ENCODE measurements around the gene TFAP2C.
"Not testable (repeated sequence)": the region's sequence is repeated elsewhere in the genome, so short reads cannot be mapped to it uniquely, and the experiment has no call there.

Gene TFAP2C

GRCh38 chr20:56604673-56605072 is 24.4 kb upstream of the TFAP2C start:
- H3K4me3 ChIP-seq (ENCODE audit: low read length) = no peak overlapping the region
- no peak overlapping the region for H2AFZ ChIP-seq (ENCODE audit: low read depth, low read length)
- no peaks in the 10 kb centered on the region for H3K9me3 ChIP-seq (ENCODE audit: low read length)
- H3K4me1 ChIP-seq (ENCODE audit: insufficient read depth, low read length) = no peaks in the 10 kb centered on the region
- H3K27me3 ChIP-seq (ENCODE audit: insufficient read depth, low read length) = peaks cover 2% of the 10 kb centered on the region
- H3K36me3 ChIP-seq (ENCODE audit: insufficient read depth, low read length) = no peaks in the 10 kb centered on the region

- H3K36me3 ChIP-seq (ENCODE audit: insufficient read depth, low read length) = no peaks in the 10 kb centered on the region
- H3K27me3 ChIP-seq (ENCODE audit: insufficient read depth, low read length) = peaks cover 5% of the 10 kb centered on the region
- H2AFZ ChIP-seq (ENCODE audit: low read depth, low read length) = no peak overlapping the region
- H3K9me3 ChIP-seq (ENCODE audit: low read length) = no peaks in the 10 kb centered on the region
- H3K4me3 ChIP-seq (ENCODE audit: low read length) = no peak overlapping the region
- H3K4me1 ChIP-seq (ENCODE audit: insufficient read depth, low read length) = no peaks in the 10 kb centered on the region
Measured at GRCh38 chr20:56605261-56605996, 23.7 kb upstream of the TFAP2C start.

- Histone ChIP-seq H2AFZ (ENCODE audit: low read depth, low read length) (no peak overlapping the region), H3K27me3 (ENCODE audit: insufficient read depth, low read length) (peaks cover 5% of the 10 kb centered on the region), H3K9me3 (ENCODE audit: low read length) (no peaks in the 10 kb centered on the region), H3K4me1 (ENCODE audit: insufficient read depth, low read length) (no peaks in the 10 kb centered on the region), H3K4me3 (ENCODE audit: low read length) (no peak overlapping the region), H3K36me3 (ENCODE audit: insufficient read depth, low read length) (no peaks in the 10 kb centered on the region)
Measured at GRCh38 chr20:56606174-56606945, 22.7 kb upstream of the TFAP2C start.

- Histone ChIP-seq H3K9me3 (ENCODE audit: low read length) (no peaks in the 10 kb centered on the region), H3K36me3 (ENCODE audit: insufficient read depth, low read length) (no peaks in the 10 kb centered on the region), H3K4me3 (ENCODE audit: low read length) (no peak overlapping the region), H2AFZ (ENCODE audit: low read depth, low read length) (no peak overlapping the region), H3K27me3 (ENCODE audit: insufficient read depth, low read length) (peaks cover 5% of the 10 kb centered on the region), H3K4me1 (ENCODE audit: insufficient read depth, low read length) (no peaks in the 10 kb centered on the region)
Measured at GRCh38 chr20:56607061-56607704, 21.9 kb upstream of the TFAP2C start.

- Histone ChIP-seq H3K27me3 (ENCODE audit: insufficient read depth, low read length) (peaks cover 5% of the 10 kb centered on the region), H3K4me1 (ENCODE audit: insufficient read depth, low read length) (no peaks in the 10 kb centered on the region), H3K9me3 (ENCODE audit: low read length) (no peaks in the 10 kb centered on the region), H3K36me3 (ENCODE audit: insufficient read depth, low read length) (no peaks in the 10 kb centered on the region), H3K4me3 (ENCODE audit: low read length) (no peak overlapping the region), H2AFZ (ENCODE audit: low read depth, low read length) (no peak overlapping the region)
Measured at GRCh38 chr20:56608376-56608775, 20.7 kb upstream of the TFAP2C start.

- H3K36me3 ChIP-seq (ENCODE audit: insufficient read depth, low read length) = no peaks in the 10 kb centered on the region
- H3K4me3 ChIP-seq (ENCODE audit: low read length) = no peak overlapping the region
- H3K4me1 ChIP-seq (ENCODE audit: insufficient read depth, low read length) = no peaks in the 10 kb centered on the region
- H2AFZ ChIP-seq (ENCODE audit: low read depth, low read length) = no peak overlapping the region
- H3K9me3 ChIP-seq (ENCODE audit: low read length) = no peaks in the 10 kb centered on the region
- H3K27me3 ChIP-seq (ENCODE audit: insufficient read depth, low read length) = peaks cover 5% of the 10 kb centered on the region
Measured at GRCh38 chr20:56609321-56609720, 19.8 kb upstream of the TFAP2C start.

- Histone ChIP-seq H3K4me1 (ENCODE audit: insufficient read depth, low read length) (no peaks in the 10 kb centered on the region), H3K4me3 (ENCODE audit: low read length) (no peak overlapping the region), H3K36me3 (ENCODE audit: insufficient read depth, low read length) (no peaks in the 10 kb centered on the region)
Measured at GRCh38 chr20:56610098-56610497, 19.0 kb upstream of the TFAP2C start.

GRCh38 chr20:56614196-56614595 is 14.9 kb upstream of the TFAP2C start:
- Histone ChIP-seq H3K4me3 (ENCODE audit: low read length) (no peak overlapping the region), H2AFZ (ENCODE audit: low read depth, low read length) (no peak overlapping the region), H3K36me3 (ENCODE audit: insufficient read depth, low read length) (no peaks in the 10 kb centered on the region), H3K9me3 (ENCODE audit: low read length) (no peaks in the 10 kb centered on the region), H3K27me3 (ENCODE audit: insufficient read depth, low read length) (peaks cover 4% of the 10 kb centered on the region), H3K4me1 (ENCODE audit: insufficient read depth, low read length) (no peaks in the 10 kb centered on the region)

More at GRCh38 chr20:56610098-56610497, 19.0 kb upstream of the TFAP2C start:
- H3K27me3 ChIP-seq (ENCODE audit: insufficient read depth, low read length) = peaks cover 5% of the 10 kb centered on the region
- no peak overlapping the region for H2AFZ ChIP-seq (ENCODE audit: low read depth, low read length)
- H3K9me3 ChIP-seq (ENCODE audit: low read length) = no peaks in the 10 kb centered on the region

GRCh38 chr20:56616716-56617115 is 12.4 kb upstream of the TFAP2C start:
- Histone ChIP-seq H3K4me3 (ENCODE audit: low read length) (no peak overlapping the region), H3K4me1 (ENCODE audit: insufficient read depth, low read length) (no peaks in the 10 kb centered on the region), H3K36me3 (ENCODE audit: insufficient read depth, low read length) (no peaks in the 10 kb centered on the region), H2AFZ (ENCODE audit: low read depth, low read length) (no peak overlapping the region), H3K27me3 (ENCODE audit: insufficient read depth, low read length) (peaks cover 2% of the 10 kb centered on the region), H3K9me3 (ENCODE audit: low read length) (no peaks in the 10 kb centered on the region)

GRCh38 chr20:56617489-56617888 is 11.6 kb upstream of the TFAP2C start:
- H3K36me3 ChIP-seq (ENCODE audit: insufficient read depth, low read length) = no peaks in the 10 kb centered on the region
- H3K9me3 ChIP-seq (ENCODE audit: low read length) = no peaks in the 10 kb centered on the region
- peaks cover 4% of the 10 kb centered on the region for H3K27me3 ChIP-seq (ENCODE audit: insufficient read depth, low read length)
- no peak overlapping the region for H2AFZ ChIP-seq (ENCODE audit: low read depth, low read length)
- no peaks in the 10 kb centered on the region for H3K4me1 ChIP-seq (ENCODE audit: insufficient read depth, low read length)
- H3K4me3 ChIP-seq (ENCODE audit: low read length) = no peak overlapping the region

- Histone ChIP-seq H3K4me3 (ENCODE audit: low read length) (no peak overlapping the region), H3K4me1 (ENCODE audit: insufficient read depth, low read length) (no peaks in the 10 kb centered on the region), H2AFZ (ENCODE audit: low read depth, low read length) (no peak overlapping the region), H3K27me3 (ENCODE audit: insufficient read depth, low read length) (peaks cover 32% of the 10 kb centered on the region), H3K36me3 (ENCODE audit: insufficient read depth, low read length) (no peaks in the 10 kb centered on the region), H3K9me3 (ENCODE audit: low read length) (no peaks in the 10 kb centered on the region)
Measured at GRCh38 chr20:56621730-56622129, 7.4 kb upstream of the TFAP2C start.

GRCh38 chr20:56623930-56624329 is 5.2 kb upstream of the TFAP2C start:
- not testable (repeated sequence) for H3K9me3 ChIP-seq (ENCODE audit: low read length); H3K4me3 ChIP-seq (ENCODE audit: low read length); H3K4me1 ChIP-seq (ENCODE audit: insufficient read depth, low read length); H3K36me3 ChIP-seq (ENCODE audit: insufficient read depth, low read length); H2AFZ ChIP-seq (ENCODE audit: low read depth, low read length)
- peaks cover 54% of the 10 kb centered on the region for H3K27me3 ChIP-seq (ENCODE audit: insufficient read depth, low read length)
